SJSA1 (cell line): Measurements from ENCODE around the gene PTPRM. TPM values are rescaled to one million over a fixed set of nuclear protein-coding genes. Genes with fewer than 3 reads are reported as not detected.
A peak's percentile ranks its signal among the peaks of the same experiment; 100 is the strongest.

ENCODE experiments used
- DNase-seq, 2 experiments: peaks; one replicate each; pipeline ENCODE4 v3.0.0-alpha.2; 2015 to 2020; ENCODE audit warnings: low spot score in 2 of 2, low read depth in 1 of 2
- H3K27ac ChIP-seq: fragments of 250-450 bp; sonication (Bioruptor Pico); 2 replicates; pipeline ENCODE4 v1.5.1; 2020; ENCODE audit warnings: mild to moderate bottlenecking, moderate library complexity
- H3K27me3 ChIP-seq: fragments of 250-450 bp; sonication (Bioruptor Pico); replicated peaks from 2 replicates; pipeline ENCODE4 v1.5.1; 2020; ENCODE audit warnings: mild to moderate bottlenecking, moderate library complexity
- H3K36me3 ChIP-seq: fragments of 250-450 bp; sonication (Bioruptor Pico); 2 replicates; pipeline ENCODE4 v1.5.1; 2020; ENCODE audit warnings: mild to moderate bottlenecking
- H3K4me1 ChIP-seq: fragments of 250-450 bp; sonication (Bioruptor Pico); replicated peaks from 2 replicates; pipeline ENCODE4 v1.6.1; 2021; ENCODE audit warnings: mild to moderate bottlenecking
- H3K4me3 ChIP-seq: fragments of 250-450 bp; sonication (Bioruptor Pico); 2 replicates; pipeline ENCODE4 v1.5.1; 2020; ENCODE audit warnings: mild to moderate bottlenecking
- H3K9me3 ChIP-seq: fragments of 250-450 bp; sonication (Bioruptor Pico); replicated peaks from 2 replicates; pipeline ENCODE4 v1.5.1; 2020; ENCODE audit warnings: mild to moderate bottlenecking
- total RNA-seq: library from RNA; depleted of rRNA; stranded (reverse); fragments of >200 nt; shearing (Covaris generic); gene quantifications from 2 replicates; pipeline ENCODE4 v1.2.3, GENCODE V29; 2014

Gene PTPRM
- total RNA-seq, 1 experiment from 2014 or later = 68.3 TPM

GRCh38 chr18:7766346-7766745, 199.2 kb downstream of the PTPRM start:
- Histone ChIP-seq H3K36me3 (no peaks in the 10 kb centered on the region), H3K4me3 (no peak overlapping the region), H3K27ac (no peak overlapping the region), H3K9me3 (no peaks in the 10 kb centered on the region), H3K4me1 (no peaks in the 10 kb centered on the region; the same call in 1 of the 2 replicates), H3K27me3 (no peaks in the 10 kb centered on the region)
- DNase-seq = no peak

GRCh38 chr18:7766817-7767216, 199.7 kb downstream of the PTPRM start:
- Histone ChIP-seq H3K4me3 (no peak overlapping the region), H3K27me3 (no peaks in the 10 kb centered on the region), H3K27ac (no peak overlapping the region), H3K36me3 (no peaks in the 10 kb centered on the region), H3K4me1 (no peaks in the 10 kb centered on the region; the same call in 1 of the 2 replicates), H3K9me3 (no peaks in the 10 kb centered on the region; the same call in 1 of the 2 replicates)
- DNase-seq = no peak

- no peaks in the 10 kb centered on the region for H3K36me3 ChIP-seq
- no peaks in the 10 kb centered on the region; the same call in 1 of the 2 replicates for H3K4me1 ChIP-seq
- no peaks in the 10 kb centered on the region for H3K27me3 ChIP-seq
- DNase-seq = no peak
- H3K4me3 ChIP-seq = no peak overlapping the region
- H3K9me3 ChIP-seq = no peaks in the 10 kb centered on the region; the same call in 1 of the 2 replicates
- H3K27ac ChIP-seq = no peak overlapping the region
Observed at GRCh38 chr18:7770908-7771307, 203.8 kb downstream of the PTPRM start.

GRCh38 chr18:7772510-7772888, 205.4 kb downstream of the PTPRM start:
- H3K9me3 ChIP-seq = no peaks in the 10 kb centered on the region; the same call in 1 of the 2 replicates
- no peak overlapping the region for H3K4me3 ChIP-seq
- H3K4me1 ChIP-seq = no peaks in the 10 kb centered on the region; the same call in 1 of the 2 replicates
- no peaks in the 10 kb centered on the region for H3K27me3 ChIP-seq
- no peak overlapping the region for H3K27ac ChIP-seq
- DNase-seq = no peak
- no peaks in the 10 kb centered on the region for H3K36me3 ChIP-seq

- no peaks in the 10 kb centered on the region; the same call in 1 of the 2 replicates for H3K4me1 ChIP-seq
- no peak for DNase-seq
- H3K9me3 ChIP-seq = no peaks in the 10 kb centered on the region; the same call in 1 of the 2 replicates
- H3K27me3 ChIP-seq = no peaks in the 10 kb centered on the region
- no peaks in the 10 kb centered on the region for H3K36me3 ChIP-seq
- H3K4me3 ChIP-seq = no peak overlapping the region
- H3K27ac ChIP-seq = no peak overlapping the region
Observed at GRCh38 chr18:7772951-7773350, 205.8 kb downstream of the PTPRM start.

GRCh38 chr18:7775128-7775527, 208.0 kb downstream of the PTPRM start:
- Histone ChIP-seq H3K4me3 (no peak overlapping the region), H3K9me3 (no peaks in the 10 kb centered on the region; the same call in 1 of the 2 replicates), H3K27me3 (no peaks in the 10 kb centered on the region), H3K4me1 (no peaks in the 10 kb centered on the region; the same call in 1 of the 2 replicates), H3K36me3 (no peaks in the 10 kb centered on the region), H3K27ac (no peak overlapping the region)
- no peak for DNase-seq

GRCh38 chr18:7775843-7776242, 208.7 kb downstream of the PTPRM start:
- no peak overlapping the region for H3K4me3 ChIP-seq
- H3K36me3 ChIP-seq = no peaks in the 10 kb centered on the region
- no peak overlapping the region for H3K27ac ChIP-seq
- no peaks in the 10 kb centered on the region; the same call in 1 of the 2 replicates for H3K9me3 ChIP-seq
- H3K4me1 ChIP-seq = no peaks in the 10 kb centered on the region; the same call in 1 of the 2 replicates
- H3K27me3 ChIP-seq = no peaks in the 10 kb centered on the region
- no peak for DNase-seq

- Histone ChIP-seq H3K9me3 (no peaks in the 10 kb centered on the region), H3K27me3 (no peaks in the 10 kb centered on the region), H3K27ac (no peak overlapping the region), H3K36me3 (no peaks in the 10 kb centered on the region), H3K4me3 (no peak overlapping the region), H3K4me1 (no peaks in the 10 kb centered on the region)
- no peak for DNase-seq
Observed at GRCh38 chr18:7778181-7778580, 211.1 kb downstream of the PTPRM start.

GRCh38 chr18:7779211-7779610, 212.1 kb downstream of the PTPRM start:
- Histone ChIP-seq H3K27ac (no peak overlapping the region), H3K36me3 (no peaks in the 10 kb centered on the region), H3K4me3 (no peak overlapping the region), H3K27me3 (no peaks in the 10 kb centered on the region), H3K4me1 (no peaks in the 10 kb centered on the region), H3K9me3 (no peaks in the 10 kb centered on the region)
- DNase-seq = no peak

GRCh38 chr18:7784171-7784570, 217.1 kb downstream of the PTPRM start:
- Histone ChIP-seq H3K36me3 (no peaks in the 10 kb centered on the region), H3K9me3 (no peaks in the 10 kb centered on the region), H3K4me3 (no peak overlapping the region), H3K27me3 (no peaks in the 10 kb centered on the region), H3K4me1 (no peaks in the 10 kb centered on the region), H3K27ac (no peak overlapping the region)
- DNase-seq = no peak

GRCh38 chr18:7786569-7786968, 219.5 kb downstream of the PTPRM start:
- no peaks in the 10 kb centered on the region for H3K27me3 ChIP-seq

GRCh38 chr18:7787339-7787738, 220.2 kb downstream of the PTPRM start:
- Histone ChIP-seq H3K27ac (no peak overlapping the region), H3K9me3 (no peaks in the 10 kb centered on the region), H3K27me3 (no peaks in the 10 kb centered on the region), H3K36me3 (no peaks in the 10 kb centered on the region), H3K4me3 (no peak overlapping the region), H3K4me1 (no peaks in the 10 kb centered on the region)
- DNase-seq = no peak

More at GRCh38 chr18:7786569-7786968, 219.5 kb downstream of the PTPRM start:
- Histone ChIP-seq H3K9me3 (no peaks in the 10 kb centered on the region), H3K4me1 (no peaks in the 10 kb centered on the region), H3K4me3 (no peak overlapping the region), H3K27ac (no peak overlapping the region), H3K36me3 (no peaks in the 10 kb centered on the region)
- no peak for DNase-seq

GRCh38 chr18:7789856-7790552, 222.9 kb downstream of the PTPRM start:
- peak in 1 of 2 experiments; percentile 31 for DNase-seq
- H3K36me3 ChIP-seq = no peaks in the 10 kb centered on the region
- no peaks in the 10 kb centered on the region for H3K9me3 ChIP-seq
- no peaks in the 10 kb centered on the region for H3K4me1 ChIP-seq
- no peak overlapping the region for H3K4me3 ChIP-seq
- no peaks in the 10 kb centered on the region for H3K27me3 ChIP-seq
- H3K27ac ChIP-seq = no peak overlapping the region

- Histone ChIP-seq H3K27me3 (no peaks in the 10 kb centered on the region), H3K4me1 (no peaks in the 10 kb centered on the region), H3K9me3 (no peaks in the 10 kb centered on the region), H3K4me3 (no peak overlapping the region), H3K27ac (no peak overlapping the region), H3K36me3 (no peaks in the 10 kb centered on the region)
- no peak for DNase-seq
Observed at GRCh38 chr18:7793100-7793499, 226.0 kb downstream of the PTPRM start.
